HG03521 (cell line): ENCODE measurements around the gene S1PR3.
A peak's percentile ranks its signal among the peaks of the same experiment; 100 is the strongest.

Experiments used
- ATAC-seq: cut with Tn5 transposase; IDR thresholded peaks from one replicate; pipeline ENCODE4 v1.9.1; 2021; ENCODE audit warnings: mild to moderate bottlenecking, moderate library complexity; ENCODE audit not compliant: unreplicated experiment

The S1PR3 gene

DNA sequence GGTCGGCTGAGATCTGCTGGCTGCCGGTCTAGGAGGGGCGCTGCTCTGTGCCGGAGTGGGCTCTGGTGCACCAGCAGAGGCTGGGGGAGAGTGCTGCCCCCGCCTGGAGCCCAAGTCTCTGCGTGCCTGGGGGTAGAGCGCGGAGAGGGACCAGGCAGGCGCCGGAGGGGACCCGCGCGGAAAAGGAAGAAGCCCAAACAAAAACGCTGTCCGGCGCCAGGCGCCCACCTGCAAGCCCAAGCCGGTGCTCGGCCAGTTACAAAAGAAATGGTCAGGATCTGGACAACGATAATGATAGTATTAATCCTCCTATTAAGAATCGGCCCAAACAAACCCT is 571 bp upstream of the S1PR3 start:
- no peak for ATAC-seq

DNA sequence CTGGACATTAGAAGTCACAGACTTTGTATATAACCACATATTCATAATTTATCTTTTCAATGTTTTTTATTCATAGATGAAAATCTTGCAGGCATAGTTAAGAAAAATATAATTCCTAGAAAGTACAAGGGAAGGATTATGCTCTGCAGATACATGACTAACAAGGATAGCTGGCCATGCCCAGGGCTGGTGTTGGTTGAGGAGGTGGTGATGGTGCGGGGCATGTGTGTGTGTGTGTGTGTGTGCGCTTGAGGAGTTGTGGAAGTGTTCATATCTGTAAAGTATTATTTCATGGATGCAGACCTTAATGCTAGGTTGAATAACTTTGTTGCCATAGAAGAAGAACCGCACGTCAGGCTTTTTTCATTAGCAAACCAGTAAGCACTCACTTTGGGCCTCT is 1.3 kb downstream of the S1PR3 start:
- no peak for ATAC-seq

DNA sequence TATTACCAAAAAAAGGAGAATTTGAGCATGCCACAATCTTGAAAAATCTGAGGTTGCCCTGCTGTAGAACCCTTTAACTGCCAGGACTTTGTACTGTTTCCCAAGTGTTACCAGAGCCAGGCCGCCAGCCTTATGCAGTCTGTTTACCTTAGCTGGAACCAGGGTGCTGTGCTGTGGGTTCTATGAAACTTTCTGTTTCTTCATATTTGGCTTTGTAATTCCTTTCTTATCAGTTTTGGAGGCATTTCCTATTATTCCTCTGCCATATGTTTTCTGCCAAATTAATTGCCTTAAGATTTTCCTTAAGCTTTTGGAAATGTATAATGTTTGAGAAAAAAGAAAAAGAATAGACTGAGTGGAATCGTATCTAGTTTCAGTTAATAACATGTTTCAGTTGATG is 2.1 kb downstream of the S1PR3 start:
- ATAC-seq: no peak

DNA sequence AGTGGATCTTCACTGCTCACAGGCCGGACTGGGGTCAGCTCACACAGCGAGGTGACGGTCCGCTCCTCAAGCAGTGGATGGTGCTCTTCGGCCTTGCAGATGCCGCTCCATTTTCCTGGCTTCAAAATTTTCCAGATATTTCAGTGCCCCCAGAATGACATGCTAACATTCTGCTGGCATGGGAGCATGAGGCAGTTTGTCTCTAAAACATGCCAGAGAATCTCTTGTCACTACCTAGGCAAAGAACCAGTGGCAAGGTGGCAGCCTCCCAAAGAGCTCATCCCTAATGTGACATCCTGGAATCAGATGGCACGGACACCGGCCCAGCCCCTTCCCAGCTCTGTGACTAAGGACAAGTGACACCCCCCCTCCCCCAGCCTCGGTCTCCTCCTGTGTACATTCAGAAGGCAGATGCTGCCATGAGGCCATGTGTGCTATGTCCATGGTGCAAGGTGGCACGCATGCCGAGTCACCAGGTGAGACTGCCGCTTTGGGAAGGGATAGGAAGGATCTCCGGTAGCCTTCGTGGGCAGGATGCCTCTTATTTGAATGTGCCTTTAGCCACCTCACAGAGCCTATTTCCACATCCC is 2.7 kb downstream of the S1PR3 start:
- ATAC-seq: no peak

DNA sequence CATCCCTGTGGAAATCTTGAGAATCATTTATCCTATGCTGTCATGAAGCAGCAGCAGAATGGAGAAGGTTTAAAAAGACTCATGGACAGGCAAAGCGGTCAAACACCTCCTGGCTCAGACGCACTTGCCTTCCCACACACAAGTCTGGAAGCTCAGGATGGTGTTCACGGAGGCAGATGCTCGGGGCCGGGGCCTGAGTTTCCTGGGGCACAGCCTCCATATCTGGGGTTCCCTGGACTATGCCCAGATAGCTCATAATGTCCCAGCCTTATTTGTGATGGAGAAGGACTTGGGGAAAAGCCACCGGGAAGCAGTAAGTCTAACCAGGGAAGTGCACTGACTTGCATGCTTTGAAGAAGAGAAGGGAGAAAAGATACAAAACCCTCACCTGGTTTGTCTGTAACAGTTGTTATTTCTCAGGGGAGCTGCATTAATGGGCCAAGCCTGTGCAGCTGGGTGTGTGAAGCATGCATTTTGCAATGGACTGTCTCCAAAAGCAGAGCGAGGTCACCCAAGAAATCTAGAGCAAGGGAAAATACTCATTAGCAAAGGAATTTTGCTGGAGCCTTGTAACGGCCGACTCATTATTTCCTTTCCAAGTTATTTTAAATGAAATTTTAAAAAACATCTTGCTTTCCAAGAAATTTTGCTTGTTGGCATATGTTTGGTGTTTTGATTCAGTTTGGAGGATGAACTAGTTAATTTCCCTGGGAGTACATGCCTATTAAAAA is 3.4 kb downstream of the S1PR3 start:
- ATAC-seq: no peak

DNA sequence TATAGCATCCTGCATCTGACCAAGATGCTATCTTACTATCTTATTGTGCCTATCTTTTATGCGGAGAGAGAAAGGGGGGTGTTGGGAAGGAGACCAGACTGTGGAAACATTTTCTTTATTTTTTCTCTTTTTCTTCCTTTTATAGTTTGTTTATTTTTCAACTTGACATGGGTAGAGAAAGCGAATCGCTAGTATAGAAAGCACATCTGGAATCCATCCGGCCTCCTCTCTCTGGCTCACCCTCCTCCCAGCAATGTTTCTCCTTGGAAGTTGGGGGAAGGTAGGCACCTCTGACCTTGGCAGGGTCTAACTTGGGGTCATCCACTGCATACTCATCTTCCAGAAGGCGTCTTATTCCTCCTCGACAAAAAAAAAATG is 3.9 kb downstream of the S1PR3 start:
- no peak for ATAC-seq

DNA sequence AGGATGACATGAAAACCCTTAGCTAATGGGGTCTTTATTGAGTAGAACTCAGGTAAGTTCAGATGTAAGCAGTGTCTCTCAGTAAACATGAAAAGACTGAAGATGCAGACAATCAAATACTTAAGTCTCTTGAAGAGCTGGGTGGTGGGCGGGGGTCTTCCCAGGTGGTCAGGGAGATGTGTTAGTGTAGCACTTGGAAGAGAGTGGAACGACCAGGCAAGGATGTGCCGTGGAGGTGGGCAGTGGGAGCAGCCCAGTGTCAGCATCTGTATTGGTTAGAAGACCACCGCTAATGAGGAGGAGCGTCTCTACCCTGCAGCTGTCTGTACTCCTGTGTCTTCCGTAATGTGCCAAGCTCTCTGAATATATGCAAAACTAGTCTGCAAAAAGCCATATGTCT is 4.4 kb downstream of the S1PR3 start:
- ATAC-seq: no peak

DNA sequence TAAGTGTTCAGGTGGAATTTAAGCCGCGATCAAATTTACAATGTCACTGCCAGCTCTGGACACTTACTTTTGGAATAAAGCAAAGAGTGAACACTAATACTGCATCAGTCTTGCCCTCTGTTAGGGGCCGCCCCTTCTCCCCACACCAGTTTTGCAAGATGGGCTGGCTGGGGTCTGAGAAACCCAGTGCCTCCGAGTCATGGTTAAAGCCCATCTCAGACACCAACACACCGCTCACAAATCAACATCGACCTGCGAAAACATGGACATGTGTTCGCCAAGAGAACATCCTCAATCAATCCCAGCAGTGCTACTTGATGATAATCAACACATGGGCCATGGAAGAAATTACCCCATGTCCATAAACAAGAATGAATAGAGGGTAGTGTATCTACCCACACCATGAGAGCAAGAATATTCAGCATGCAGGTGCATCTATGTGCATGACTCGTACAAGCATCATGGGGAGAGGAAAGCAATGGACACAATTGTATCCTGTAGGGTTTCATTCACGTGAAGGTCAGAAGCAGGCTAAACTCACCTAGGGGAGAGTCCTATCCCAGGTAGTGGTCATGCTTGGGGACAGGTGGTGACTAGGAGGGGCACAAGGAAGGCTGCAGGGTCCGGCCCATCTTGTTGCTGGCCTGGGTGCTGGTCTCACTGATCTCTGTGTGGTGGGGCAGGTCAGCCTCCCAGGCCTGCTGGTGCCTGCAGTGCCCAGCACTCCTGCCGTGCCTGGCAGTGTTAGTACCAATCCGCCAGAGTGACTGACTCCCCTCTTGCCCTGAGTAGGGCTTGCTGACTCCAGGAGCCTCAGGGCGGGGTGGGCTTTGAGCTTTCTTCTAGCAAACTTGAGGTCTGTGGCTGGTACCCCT is 5.0 kb downstream of the S1PR3 start:
- no peak for ATAC-seq

DNA sequence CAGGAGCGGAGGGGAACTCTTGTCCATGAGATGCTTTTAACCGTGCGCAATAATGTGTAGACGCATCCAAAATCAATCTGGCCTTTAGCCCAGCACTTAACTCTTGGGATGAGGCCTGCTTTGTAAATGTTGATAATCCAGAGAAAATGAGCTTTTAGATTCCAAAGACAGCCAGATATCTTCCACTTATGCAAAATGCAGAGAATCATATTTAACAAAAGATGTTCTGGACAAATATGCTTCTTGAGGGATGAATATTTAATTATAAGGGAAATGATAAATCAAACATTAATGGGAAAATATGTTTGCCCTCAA is 5.6 kb downstream of the S1PR3 start:
- ATAC-seq: no peak

DNA sequence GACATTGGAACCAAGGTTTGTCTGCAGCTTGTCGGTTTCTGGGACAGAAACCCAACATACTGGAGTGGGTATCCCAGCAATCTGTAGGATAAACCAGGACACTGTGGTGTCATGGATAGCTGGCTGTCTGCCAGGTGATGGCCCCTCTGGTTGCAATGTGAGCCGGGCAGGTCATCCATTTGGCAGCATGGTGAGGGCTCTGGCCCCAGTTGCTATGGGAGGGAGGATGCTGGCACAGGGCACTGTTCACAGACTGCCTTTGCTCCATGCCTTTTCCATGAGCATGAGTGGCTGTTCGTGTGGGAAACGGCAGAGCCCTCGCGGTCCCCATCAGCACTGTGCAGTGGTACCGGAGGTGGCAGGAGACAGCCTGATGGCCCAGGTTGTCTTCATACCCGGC is 6.4 kb downstream of the S1PR3 start:
- ATAC-seq: no peak

DNA sequence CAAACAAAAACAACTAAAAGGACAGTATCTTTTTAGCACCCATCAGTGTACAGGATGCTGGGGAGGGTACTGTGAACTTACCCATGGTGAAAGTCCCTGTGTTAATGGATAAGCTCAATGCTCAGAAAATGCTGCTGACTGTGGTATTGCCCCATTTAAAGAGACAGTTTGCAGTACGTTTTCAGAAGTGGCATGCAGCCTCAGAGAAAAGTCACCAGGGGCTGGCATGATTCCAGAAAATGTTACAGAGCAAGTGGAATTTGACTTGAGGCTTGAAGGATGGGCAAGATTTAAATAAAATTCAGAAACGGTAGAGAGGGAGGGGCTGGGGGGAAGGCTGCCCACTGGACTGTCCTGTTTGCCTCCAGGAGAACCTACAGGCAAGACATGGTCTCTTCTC is 7.2 kb downstream of the S1PR3 start:
- no peak for ATAC-seq

DNA sequence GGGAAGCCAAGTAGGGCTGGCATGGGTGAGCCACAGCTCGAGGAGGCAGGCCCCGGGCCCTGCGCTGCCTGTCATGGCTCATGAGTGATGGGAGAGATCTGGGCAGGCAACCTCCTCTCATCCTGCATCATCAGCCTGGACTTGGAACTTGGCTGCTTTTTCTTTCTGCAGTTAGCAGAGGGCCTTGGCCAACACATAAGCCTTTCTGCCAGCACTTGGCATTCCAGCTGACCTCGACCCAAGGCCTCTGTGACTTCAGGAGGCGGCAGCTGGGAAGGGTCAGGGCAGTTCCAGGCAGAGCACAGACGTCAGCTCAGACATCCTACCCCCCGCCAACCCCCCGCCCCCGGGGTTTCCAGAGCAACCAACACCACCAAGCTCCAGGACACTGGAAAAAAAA is 7.6 kb downstream of the S1PR3 start:
- ATAC-seq: no peak

DNA sequence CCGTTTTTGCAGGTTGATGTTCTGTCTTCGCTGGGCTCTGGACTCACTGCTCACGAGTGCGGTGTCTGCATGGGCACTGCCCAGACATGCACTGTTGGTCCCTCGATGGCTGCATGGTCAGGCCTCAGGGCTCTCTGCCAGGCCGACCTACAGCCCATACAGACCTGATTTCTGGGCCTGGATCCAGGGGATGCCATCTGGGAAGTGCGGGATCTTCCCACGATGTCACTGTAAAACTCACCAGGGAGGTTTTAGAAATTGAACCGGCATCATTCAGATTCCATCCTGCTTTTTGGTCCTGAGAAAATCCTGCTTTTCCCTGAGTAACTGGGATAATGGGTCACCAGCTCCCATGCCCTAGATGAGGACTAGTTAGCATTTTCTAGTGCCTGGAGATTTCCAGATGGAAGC is 9.1 kb downstream of the S1PR3 start:
- ATAC-seq: no peak

DNA sequence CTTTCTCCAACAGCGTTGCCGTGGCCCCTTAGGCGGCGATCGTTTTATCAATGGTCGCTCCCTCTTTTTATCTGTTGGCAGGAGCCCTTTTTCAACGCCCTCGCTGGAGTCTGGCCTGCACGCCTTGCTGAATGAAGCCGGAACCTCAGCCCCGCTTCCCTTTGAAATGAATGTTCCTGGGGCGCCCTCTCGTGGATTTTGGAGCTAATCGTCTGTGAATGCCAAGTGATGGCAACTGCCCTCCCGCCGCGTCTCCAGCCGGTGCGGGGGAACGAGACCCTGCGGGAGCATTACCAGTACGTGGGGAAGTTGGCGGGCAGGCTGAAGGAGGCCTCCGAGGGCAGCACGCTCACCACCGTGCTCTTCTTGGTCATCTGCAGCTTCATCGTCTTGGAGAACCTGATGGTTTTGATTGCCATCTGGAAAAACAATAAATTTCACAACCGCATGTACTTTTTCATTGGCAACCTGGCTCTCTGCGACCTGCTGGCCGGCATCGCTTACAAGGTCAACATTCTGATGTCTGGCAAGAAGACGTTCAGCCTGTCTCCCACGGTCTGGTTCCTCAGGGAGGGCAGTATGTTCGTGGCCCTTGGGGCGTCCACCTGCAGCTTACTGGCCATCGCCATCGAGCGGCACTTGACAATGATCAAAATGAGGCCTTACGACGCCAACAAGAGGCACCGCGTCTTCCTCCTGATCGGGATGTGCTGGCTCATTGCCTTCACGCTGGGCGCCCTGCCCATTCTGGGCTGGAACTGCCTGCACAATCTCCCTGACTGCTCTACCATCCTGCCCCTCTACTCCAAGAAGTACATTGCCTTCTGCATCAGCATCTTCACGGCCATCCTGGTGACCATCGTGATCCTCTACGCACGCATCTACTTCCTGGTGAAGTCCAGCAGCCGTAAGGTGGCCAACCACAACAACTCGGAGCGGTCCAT is 10.0 kb downstream of the S1PR3 start:
- peak; percentile 72 for ATAC-seq

DNA sequence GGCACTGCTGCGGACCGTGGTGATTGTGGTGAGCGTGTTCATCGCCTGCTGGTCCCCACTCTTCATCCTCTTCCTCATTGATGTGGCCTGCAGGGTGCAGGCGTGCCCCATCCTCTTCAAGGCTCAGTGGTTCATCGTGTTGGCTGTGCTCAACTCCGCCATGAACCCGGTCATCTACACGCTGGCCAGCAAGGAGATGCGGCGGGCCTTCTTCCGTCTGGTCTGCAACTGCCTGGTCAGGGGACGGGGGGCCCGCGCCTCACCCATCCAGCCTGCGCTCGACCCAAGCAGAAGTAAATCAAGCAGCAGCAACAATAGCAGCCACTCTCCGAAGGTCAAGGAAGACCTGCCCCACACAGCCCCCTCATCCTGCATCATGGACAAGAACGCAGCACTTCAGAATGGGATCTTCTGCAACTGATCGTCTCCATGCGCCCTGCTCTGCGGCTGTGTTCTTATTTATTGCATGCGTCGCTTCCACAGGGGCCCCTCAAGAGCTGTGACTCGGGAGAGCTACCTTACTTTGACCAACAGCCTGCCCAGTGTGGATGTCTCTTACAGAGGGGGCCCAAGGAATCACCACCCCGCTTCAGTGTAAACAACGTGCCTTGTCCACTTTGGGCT is 10.8 kb downstream of the S1PR3 start:
- ATAC-seq: no peak

DNA sequence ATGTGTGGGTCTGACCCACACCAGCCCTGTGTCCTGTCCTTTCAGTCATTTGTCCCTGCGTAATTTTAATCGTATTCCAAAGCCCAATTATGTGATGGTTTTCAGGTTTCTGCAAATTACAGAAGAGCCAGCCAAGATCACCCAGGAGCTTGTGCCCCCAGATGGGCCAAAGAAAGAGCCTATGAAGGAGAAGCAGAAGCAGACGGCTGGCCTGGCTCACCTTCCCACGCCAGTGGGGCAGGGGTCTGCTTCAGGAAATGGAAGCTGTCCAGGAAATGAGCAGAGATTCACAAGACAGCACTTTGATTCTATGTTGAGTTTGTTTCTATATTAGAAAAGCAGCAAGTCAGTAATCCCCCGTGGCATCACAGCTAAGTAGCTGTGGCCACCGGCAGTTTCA is 11.7 kb downstream of the S1PR3 start:
- ATAC-seq: no peak

DNA sequence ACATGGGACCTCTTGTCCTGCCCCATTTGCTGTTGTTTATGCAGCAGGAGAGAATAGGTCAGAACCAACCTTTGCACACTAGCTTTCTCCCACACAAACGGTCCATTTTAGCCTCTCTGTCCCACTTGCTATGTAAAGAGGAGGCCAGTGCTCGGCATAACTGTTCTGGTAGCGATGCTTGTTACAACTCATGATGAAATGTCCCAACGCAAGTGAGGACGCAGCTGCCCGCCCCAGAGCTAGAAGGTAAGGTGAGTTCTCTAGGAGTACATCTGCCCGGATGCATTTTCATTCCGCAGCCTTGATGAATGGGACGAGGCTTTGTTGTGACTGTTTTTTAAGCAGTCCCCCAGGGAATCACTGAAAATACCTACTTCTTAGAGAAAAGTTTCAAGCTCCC is 14.1 kb downstream of the S1PR3 start:
- ATAC-seq: no peak

DNA sequence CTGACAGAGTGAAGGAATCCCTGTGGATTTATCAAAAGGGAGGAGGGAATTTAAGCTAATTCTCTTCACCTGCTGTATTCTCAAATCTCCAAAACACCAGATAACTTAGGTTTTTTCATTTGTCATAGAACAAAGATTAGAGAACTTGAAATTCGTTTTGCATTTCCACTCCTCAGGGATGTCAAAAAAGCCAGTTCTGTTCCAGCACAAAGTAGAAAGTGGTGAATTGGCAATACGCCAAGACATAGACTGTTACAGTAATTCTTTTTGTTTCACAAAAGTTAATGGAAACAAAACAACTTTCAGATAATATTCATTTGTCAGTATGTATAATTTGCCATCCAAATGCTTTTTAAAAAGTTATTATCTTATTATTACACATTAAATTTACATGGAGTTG is 15.0 kb downstream of the S1PR3 start:
- ATAC-seq: no peak

DNA sequence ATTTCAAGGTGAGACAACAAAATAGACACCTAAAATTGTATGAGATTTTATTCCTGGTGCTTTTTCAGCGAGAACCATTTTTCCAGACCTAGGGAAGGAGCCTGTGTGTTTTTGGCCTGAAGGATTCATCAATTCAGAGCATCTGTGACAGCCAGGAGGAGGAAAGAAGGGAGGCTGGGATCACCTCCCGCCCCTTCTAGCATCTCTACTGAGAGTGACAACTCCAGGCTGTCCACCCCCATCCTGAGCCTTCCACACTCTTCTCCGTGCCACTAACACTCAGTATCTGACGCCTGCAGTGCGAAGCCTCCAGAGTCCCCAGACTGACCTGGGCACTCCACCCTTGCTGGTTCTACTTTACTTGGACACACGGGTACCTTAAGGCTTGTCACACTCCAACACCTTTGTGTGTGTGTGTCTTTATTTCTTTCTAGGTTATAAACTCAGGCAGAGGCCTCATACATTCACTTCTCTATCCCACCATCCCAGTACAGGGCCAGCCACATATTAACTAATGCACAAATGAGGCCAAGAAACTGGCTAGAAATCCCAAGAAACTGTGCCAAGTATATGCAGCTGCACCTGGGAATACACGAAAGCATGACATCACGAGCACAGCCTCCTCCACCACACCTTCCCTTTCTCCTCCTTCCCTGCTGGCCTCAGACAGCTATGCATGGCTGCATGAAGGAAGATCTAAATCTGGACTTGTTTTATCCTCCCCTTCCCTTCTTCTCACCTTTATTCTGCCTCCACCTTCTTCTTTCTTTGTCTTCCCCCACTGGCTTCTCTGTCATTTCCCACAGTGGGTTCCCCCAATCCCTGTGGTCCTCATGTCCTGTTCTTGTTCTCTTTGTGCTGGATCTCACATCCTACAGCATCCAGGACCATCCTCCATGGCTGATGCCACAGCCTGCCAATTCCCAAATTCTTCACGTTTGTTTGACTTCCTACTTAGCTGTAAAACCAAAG is 16.0 kb downstream of the S1PR3 start:
- no peak for ATAC-seq
